Measurements from ENCODE around the gene STT3B. TPM values are rescaled to one million over a fixed set of nuclear protein-coding genes. Genes with fewer than 3 reads are reported as not detected.

STT3B gene
- total RNA-seq, 1 experiment from 2014 or later: 105 TPM

GRCh38 chr3:31488475-31489017 lies 44.2 kb upstream of the STT3B start:
- POLR2A ChIA-PET: no interaction called here
- intact Hi-C loops (cut with micrococcal nuclease; ENCODE audit: unreplicated experiment) (no loop called here), in situ Hi-C loops (cut with HindIII; ENCODE audit: low pct_unique_long_range_greater_than_20kb, low sequenced_read_pairs) (no loop called here)
- no peak for DNase-seq (ENCODE audit: low read depth, low spot score)
- Histone ChIP-seq H3K4me1 (ENCODE audit: control insufficient read depth, insufficient read depth, low read length) (no peaks in the 10 kb centered on the region), H3K27me3 (ENCODE audit: control insufficient read depth, insufficient read depth, low read length) (no peaks in the 10 kb centered on the region), H3K4me3 (ENCODE audit: low read depth in 2 of 2, low read length in 2 of 2) (no peak overlapping the region), H3K27ac (ENCODE audit: low read length) (no peak overlapping the region), H3K36me3 (ENCODE audit: control insufficient read depth, insufficient read depth, low read length) (no peaks in the 10 kb centered on the region), H3K9me3 (ENCODE audit: control insufficient read depth, insufficient read depth, low read depth, low read length) (peaks cover 8% of the 10 kb centered on the region; the same call in 1 of the 2 replicates)
- CTCF ChIA-PET: no interaction called here
- ATAC-seq: no peak
- no TSS peak for BruUV-seq (replicated peaks)
- TF ChIP-seq REST (IDR thresholded peaks at IDR 0.05; ENCODE audit: insufficient read depth in 1 of 2, low read depth in 2 of 2, low read length in 1 of 2) (no peak), TCF7L2 (IDR thresholded peaks at IDR 0.05; ENCODE audit: low read depth, low read length) (no peak), SIN3A (IDR thresholded peaks at IDR 0.05; ENCODE audit: borderline replicate concordance, insufficient read depth, low read depth, low read length) (no peak), POLR2AphosphoS5 (IDR thresholded peaks at IDR 0.05; ENCODE audit: low read depth, low read length) (no peak)
- TF ChIP-seq, protein P1, sequence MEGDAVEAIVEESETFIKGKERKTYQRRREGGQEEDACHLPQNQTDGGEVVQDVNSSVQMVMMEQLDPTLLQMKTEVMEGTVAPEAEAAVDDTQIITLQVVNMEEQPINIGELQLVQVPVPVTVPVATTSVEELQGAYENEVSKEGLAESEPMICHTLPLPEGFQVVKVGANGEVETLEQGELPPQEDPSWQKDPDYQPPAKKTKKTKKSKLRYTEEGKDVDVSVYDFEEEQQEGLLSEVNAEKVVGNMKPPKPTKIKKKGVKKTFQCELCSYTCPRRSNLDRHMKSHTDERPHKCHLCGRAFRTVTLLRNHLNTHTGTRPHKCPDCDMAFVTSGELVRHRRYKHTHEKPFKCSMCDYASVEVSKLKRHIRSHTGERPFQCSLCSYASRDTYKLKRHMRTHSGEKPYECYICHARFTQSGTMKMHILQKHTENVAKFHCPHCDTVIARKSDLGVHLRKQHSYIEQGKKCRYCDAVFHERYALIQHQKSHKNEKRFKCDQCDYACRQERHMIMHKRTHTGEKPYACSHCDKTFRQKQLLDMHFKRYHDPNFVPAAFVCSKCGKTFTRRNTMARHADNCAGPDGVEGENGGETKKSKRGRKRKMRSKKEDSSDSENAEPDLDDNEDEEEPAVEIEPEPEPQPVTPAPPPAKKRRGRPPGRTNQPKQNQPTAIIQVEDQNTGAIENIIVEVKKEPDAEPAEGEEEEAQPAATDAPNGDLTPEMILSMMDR (IDR thresholded peaks at IDR 0.05): no peak

DNA sequence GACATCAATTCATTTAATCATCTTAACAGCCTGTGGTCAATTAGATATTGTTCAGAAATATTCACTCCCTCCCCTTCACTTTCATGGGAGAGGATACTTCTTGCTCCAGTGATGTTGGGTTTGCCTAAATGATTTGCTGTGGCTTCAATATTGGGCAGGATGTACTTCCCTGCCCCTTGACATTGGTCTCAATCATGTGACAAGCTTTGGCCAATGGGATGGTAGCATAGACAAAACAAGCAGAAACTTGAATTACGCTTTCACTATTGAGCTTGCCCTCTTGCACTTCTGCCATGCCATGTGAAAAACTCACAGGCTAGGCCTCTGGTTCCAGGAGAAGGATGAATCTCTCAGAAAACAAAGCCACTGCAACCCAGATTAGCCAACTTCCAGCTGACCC lies 42.2 kb upstream of the STT3B start:
- Histone ChIP-seq H3K27me3 (ENCODE audit: control insufficient read depth, insufficient read depth, low read length) (no peaks in the 10 kb centered on the region), H3K27ac (ENCODE audit: low read length) (no peak overlapping the region), H3K4me3 (ENCODE audit: low read depth in 2 of 2, low read length in 2 of 2) (no peak overlapping the region), H3K36me3 (ENCODE audit: control insufficient read depth, insufficient read depth, low read length) (no peaks in the 10 kb centered on the region), H3K4me1 (ENCODE audit: control insufficient read depth, insufficient read depth, low read length) (no peaks in the 10 kb centered on the region), H3K9me3 (ENCODE audit: control insufficient read depth, insufficient read depth, low read depth, low read length) (peaks cover 8% of the 10 kb centered on the region; the same call in 1 of the 2 replicates)
- ChIA-PET POLR2A (no interaction called here), CTCF (no interaction called here)
- no TSS peak for BruUV-seq (replicated peaks)
- no peak for TF ChIP-seq POLR2AphosphoS5 (IDR thresholded peaks at IDR 0.05; ENCODE audit: low read depth, low read length)
- TF ChIP-seq, protein P1 (IDR thresholded peaks at IDR 0.05): no peak
- no peak for TF ChIP-seq SIN3A (IDR thresholded peaks at IDR 0.05; ENCODE audit: borderline replicate concordance, insufficient read depth, low read depth, low read length)
- no peak for TF ChIP-seq TCF7L2 (IDR thresholded peaks at IDR 0.05; ENCODE audit: low read depth, low read length)
- no peak for TF ChIP-seq REST (IDR thresholded peaks at IDR 0.05; ENCODE audit: insufficient read depth in 1 of 2, low read depth in 2 of 2, low read length in 1 of 2)
- ATAC-seq (no peak), DNase-seq (ENCODE audit: low read depth, low spot score) (no peak)
- in situ Hi-C loops (cut with HindIII; ENCODE audit: low pct_unique_long_range_greater_than_20kb, low sequenced_read_pairs): no loop called here
- intact Hi-C loops (cut with micrococcal nuclease; ENCODE audit: unreplicated experiment): no loop called here

Measured in Panc1 (cell line).